Stomach smooth muscle (tissue), 2 donors: ENCODE measurements around the gene CCDC167.
"Not testable (repeated sequence)": the region's sequence is repeated elsewhere in the genome, so short reads cannot be mapped to it uniquely, and the experiment has no call there.

Experiments
- H3K27ac ChIP-seq: one replicate; pipeline ENCODE4 v1.7.0; 2013; ENCODE audit warnings: mild to moderate bottlenecking, low read length, inconsistent platforms
- H3K27me3 ChIP-seq, 2 donors: one replicate each; pipeline ENCODE4 v1.7.0; 2013; ENCODE audit warnings: low read length in 2 of 2; ENCODE audit not compliant: insufficient read depth in 2 of 2, control insufficient read depth in 1 of 2
- H3K36me3 ChIP-seq, 2 donors: one replicate each; pipeline ENCODE4 v1.7.0; 2013; ENCODE audit warnings: low read length in 2 of 2; ENCODE audit not compliant: control insufficient read depth in 2 of 2, insufficient read depth in 2 of 2
- H3K4me1 ChIP-seq: one replicate; pipeline ENCODE4 v1.7.0; 2013; ENCODE audit warnings: low read length; ENCODE audit not compliant: control insufficient read depth, insufficient read depth
- H3K4me3 ChIP-seq, 2 donors: one replicate each; pipeline ENCODE4 v1.7.0; 2013; ENCODE audit warnings: low read length in 2 of 2
- H3K9ac ChIP-seq, 2 donors: one replicate each; pipeline ENCODE4 v1.7.0; 2013; ENCODE audit warnings: low read length in 2 of 2, mild to moderate bottlenecking in 1 of 2
- H3K9me3 ChIP-seq, 2 donors: one replicate each; pipeline ENCODE4 v1.7.0; 2013; ENCODE audit warnings: low read length in 2 of 2; ENCODE audit not compliant: control insufficient read depth in 2 of 2
- donor health status: healthy.
- donor health status: Pancreatic carcinoma.

CCDC167 gene

DNA sequence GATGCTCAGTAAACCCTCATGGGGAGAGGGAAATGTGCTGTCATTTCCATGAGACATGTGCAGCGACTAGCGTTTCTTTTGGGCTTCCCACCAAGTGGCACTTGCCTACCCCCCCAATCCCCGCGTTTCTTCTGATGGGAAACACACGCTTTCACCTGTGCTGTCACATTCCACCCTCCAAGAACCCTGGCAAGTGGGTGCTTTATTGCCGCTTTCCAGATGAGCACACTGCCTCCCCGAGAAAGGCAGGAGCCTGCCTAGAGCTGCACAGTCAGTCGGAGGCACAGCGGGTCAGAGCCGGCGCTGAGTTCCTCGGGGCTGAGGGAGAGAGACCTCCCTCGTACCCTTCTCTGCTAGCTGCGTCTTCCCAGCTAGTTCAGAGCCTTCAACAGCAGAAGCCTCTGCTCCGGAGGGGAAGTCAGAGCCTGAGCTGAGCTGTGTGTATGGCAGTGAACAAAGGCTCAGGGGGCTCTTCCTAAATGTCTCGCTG lies 12.3 kb upstream of the CCDC167 start:
- no peak overlapping the region for H3K9ac ChIP-seq
- peaks cover 13 to 14% of the 10 kb centered on the region in 2 donors for H3K27me3 ChIP-seq
- no peak overlapping the region for H3K4me3 ChIP-seq
- no peak overlapping the region for H3K27ac ChIP-seq
- H3K9me3 ChIP-seq, result no peaks in the 10 kb centered on the region
- H3K36me3 ChIP-seq, result no peaks in the 10 kb centered on the region
- H3K4me1 ChIP-seq, result peaks cover 13% of the 10 kb centered on the region

DNA sequence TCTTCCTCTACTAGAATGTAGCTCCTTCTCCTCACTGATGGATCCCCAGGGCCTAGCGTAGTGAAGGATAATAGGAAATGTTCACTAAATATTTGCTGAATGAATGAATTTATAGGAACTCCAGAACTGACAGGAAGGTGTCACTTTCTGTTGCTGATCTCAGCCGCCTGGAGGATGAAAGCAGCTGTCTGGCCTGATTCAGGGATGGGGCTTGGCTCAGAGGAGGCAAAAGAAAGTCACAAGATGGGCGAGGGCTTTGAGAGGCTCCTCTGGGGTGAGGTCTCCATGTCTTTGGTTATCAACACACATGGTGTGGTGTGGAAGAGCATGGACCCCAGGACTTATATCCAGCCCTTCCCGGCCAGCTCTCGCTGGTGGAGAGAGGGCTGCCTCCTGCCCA lies 11.5 kb upstream of the CCDC167 start:
- peaks cover 13 to 14% of the 10 kb centered on the region in 2 donors for H3K27me3 ChIP-seq
- no peak overlapping the region for H3K27ac ChIP-seq
- no peak overlapping the region for H3K9ac ChIP-seq
- no peak overlapping the region for H3K4me3 ChIP-seq
- H3K4me1 ChIP-seq, result peaks cover 7% of the 10 kb centered on the region
- no peaks in the 10 kb centered on the region for H3K36me3 ChIP-seq
- H3K9me3 ChIP-seq, result no peaks in the 10 kb centered on the region

DNA sequence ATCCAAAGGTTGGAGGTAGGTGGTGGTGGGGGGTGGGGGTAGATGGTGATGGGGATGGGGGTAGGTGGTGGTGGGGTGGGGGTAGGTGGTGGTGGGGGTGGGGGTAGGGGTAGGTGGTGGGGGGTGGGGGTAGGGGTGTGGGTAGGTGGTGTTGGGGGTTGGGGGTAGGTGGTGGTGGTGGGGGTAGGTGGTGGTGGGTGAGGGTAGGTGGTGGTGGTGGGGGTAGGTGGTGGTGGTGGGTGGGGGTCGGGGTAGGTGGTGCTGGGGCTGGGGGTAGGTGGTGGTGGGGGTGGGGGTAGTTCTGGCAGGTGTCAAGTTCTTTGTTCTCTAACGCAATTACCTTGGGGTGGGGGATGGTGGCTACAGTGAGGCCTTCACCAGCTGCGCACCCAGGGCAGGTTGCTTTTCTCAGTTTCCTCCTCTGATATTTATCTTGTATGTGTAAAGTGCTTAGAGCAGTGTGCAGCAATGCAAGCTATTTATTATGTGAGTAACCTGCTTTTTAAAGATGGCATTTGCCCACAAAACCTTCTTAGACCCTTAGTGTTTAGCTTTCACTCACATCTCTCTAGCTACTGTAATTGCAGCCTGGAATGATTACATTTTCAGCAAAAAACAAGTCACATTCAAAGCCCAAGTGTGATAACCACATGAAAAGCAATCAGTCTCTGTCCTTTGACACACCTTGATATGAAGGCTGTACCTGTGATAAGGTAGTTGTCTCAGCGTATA lies 8.2 kb upstream of the CCDC167 start:
- Histone ChIP-seq H3K36me3 (no peaks in the 10 kb centered on the region), H3K4me1 (no peaks in the 10 kb centered on the region), H3K27me3 (peaks cover 8% of the 10 kb centered on the region in 2 donors), H3K27ac (no peak overlapping the region), H3K9me3 (no peaks in the 10 kb centered on the region), H3K4me3 (no peak overlapping the region), H3K9ac (no peak overlapping the region)

DNA sequence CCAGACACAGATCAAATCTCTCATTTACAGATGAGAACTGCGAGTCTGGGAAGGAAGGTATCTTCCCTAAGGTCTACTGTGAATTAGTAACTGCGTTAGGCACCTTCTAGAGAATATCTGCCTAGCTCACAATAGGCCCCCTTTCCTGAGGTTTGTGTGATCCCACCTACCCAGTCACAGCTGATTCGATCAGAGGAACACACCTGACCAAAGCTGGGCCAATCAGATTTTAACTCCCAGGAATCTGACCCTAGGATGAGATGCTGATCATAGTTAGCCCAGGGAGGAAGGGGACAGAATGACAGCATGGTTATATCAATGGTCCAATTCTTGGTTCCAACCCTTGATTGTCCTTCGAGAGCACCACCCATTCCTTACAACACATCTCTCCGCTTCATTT lies 7.4 kb upstream of the CCDC167 start:
- Histone ChIP-seq H3K4me3 (no peak overlapping the region), H3K36me3 (no peaks in the 10 kb centered on the region), H3K4me1 (no peaks in the 10 kb centered on the region), H3K27me3 (peaks cover 2 to 5% of the 10 kb centered on the region in 2 donors), H3K9me3 (no peaks in the 10 kb centered on the region), H3K9ac (no peak overlapping the region), H3K27ac (no peak overlapping the region)

DNA sequence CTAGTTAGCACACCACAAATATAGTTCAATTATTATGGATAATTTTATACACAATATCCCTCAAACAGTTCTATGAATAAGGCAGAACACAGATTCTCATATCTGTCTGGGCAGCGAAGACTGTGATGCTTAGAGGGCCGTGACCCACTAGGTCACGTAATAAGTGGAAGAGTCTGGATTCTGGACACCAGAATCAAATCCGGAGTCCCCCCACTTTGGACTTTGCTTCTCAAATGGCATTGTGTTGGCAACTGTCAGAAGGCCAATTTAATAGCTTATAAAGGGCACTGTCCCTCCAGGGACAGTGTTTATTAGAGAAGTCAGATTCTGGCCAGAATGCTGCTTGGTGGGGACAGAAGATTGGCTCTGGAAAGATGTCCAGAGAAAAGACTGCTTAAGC lies 6.8 kb upstream of the CCDC167 start:
- H3K4me3 ChIP-seq, result no peak overlapping the region
- H3K36me3 ChIP-seq, result no peaks in the 10 kb centered on the region
- H3K27ac ChIP-seq, result no peak overlapping the region
- H3K27me3 ChIP-seq, result peaks cover 0 to 3% of the 10 kb centered on the region in 2 donors
- H3K4me1 ChIP-seq, result no peaks in the 10 kb centered on the region
- no peaks in the 10 kb centered on the region for H3K9me3 ChIP-seq
- no peak overlapping the region for H3K9ac ChIP-seq

DNA sequence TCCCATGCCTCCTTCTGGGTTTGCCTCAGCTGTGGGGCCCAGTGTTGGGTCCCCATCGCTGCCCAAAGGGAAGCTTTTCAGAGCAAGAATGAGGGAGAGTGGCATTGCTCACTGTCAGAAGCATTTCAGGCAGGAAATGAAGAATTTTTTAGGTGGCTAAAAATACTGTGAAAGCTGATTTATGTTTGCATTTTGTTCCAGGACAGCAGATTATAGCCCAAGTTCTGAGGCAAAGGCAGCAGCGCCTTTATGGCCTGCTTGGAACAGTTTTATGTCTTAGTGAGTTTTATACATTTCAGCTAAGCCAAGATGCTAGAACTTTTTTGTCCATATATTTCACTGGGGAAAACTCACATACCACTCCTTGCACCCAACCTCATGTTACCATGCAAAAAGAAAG lies 4.3 kb upstream of the CCDC167 start:
- Histone ChIP-seq H3K4me1 (peaks cover 2% of the 10 kb centered on the region), H3K27me3 (no peaks in the 10 kb centered on the region), H3K36me3 (no peaks in the 10 kb centered on the region), H3K9me3 (no peaks in the 10 kb centered on the region), H3K4me3 (no peak overlapping the region), H3K27ac (no peak overlapping the region), H3K9ac (no peak overlapping the region)

DNA sequence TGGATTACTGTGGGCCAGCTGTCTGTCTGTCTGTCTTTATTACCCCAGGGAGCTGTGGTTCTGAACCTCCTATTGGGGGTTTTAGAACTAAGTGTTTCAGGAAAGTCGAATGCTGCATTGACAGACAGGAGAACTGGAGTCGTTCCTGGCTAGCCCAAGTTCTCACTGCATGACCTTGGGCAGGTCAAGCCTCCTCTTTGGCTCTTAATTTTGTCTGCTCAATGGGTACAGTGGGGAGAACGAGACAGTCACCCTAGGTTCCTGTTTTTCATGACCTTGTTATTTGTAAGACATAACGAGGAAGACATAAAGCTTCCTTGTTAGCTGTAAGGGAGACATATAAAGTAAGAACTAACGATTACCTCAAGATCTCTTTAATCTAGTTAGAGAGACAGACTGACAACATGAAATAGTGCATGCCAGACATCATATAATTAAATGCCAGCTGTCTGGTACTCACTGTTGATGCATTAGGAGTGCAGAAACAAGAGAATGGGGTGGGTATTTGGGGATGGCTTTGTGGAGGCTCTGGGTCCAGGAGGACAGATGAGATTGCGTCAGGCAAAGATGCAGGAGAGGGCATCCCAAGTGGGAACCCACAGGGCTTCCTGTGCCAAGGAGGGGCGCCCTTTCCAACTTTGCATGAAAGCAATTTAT lies 3.7 kb upstream of the CCDC167 start:
- Histone ChIP-seq H3K4me3 (no peak overlapping the region), H3K36me3 (no peaks in the 10 kb centered on the region), H3K27me3 (no peaks in the 10 kb centered on the region), H3K27ac (no peak overlapping the region), H3K4me1 (peaks cover 5% of the 10 kb centered on the region), H3K9ac (no peak overlapping the region), H3K9me3 (no peaks in the 10 kb centered on the region)

DNA sequence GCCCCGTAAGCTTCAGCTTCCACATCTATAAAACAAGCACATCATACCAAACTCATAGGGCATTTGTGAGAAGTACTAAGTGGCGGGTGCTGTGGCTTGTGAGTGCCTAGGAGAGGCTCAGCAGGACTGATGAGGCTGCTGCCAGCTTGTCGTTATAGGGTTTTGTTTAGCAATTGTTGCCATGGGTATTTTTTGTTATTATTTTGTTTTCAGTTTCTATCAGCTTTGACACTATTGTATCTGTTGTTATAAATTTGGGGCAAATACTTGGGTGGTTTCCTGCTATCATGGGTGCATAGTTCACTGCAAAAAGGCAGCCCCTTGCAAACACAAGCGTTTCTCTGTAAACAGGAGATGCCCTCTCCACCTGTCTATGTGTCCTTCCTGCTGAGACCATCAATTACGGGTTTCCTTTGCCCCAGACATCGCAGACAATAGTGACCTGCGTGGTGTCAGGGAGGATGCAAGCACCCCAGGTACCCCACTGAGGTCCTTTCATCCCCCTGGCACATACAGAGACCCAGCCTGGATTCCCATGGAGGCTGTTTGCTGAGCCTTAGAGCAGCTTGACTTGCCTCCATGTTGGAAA lies 3.1 kb upstream of the CCDC167 start:
- Histone ChIP-seq H3K4me1 (peaks cover 5% of the 10 kb centered on the region), H3K27ac (no peak overlapping the region), H3K36me3 (no peaks in the 10 kb centered on the region), H3K4me3 (no peak overlapping the region), H3K9me3 (no peaks in the 10 kb centered on the region), H3K27me3 (no peaks in the 10 kb centered on the region), H3K9ac (no peak overlapping the region)

DNA sequence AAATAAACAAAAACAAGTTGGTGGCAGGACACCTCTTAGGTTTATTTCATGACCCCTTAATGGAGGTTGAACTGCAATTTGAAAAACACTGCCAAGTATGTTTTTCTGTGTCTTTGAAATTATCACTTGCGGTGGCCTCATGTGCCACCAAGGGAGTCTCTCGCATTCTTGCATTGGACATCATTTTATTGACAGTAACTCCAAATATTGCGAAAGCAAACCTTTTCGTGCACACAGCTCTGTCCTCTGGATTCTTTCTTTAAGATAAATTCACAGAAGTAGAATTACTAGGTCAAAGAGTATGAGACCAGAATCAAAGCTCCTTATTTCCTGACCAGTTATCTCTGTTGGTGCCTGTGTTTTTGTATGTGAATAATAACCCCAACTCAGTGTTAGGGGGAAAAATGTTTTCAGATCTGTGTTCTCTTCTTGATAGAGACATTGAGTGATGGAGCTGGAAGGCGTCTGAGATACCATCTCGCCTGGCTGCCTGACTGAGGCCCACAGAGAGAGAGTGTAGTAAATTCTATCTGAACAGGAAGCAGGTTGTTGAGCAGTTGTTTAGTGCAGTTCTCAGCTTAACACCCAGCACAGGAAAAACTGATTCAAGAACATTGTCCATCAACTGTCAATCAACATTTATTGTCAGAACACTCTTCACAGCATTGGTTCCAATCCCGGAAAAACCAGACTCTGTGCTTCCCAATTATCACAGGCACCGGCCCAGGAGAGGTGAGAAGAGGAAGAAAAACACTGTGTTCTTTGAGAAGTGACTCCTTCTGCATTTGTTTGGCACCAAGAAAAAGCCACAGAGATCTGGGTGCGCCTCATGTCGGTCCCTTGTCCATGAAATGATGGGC lies 2.2 kb upstream of the CCDC167 start:
- H3K4me1 ChIP-seq, result peaks cover 5% of the 10 kb centered on the region
- H3K9ac ChIP-seq, result no peak overlapping the region
- no peak overlapping the region for H3K27ac ChIP-seq
- H3K4me3 ChIP-seq, result no peak overlapping the region
- H3K27me3 ChIP-seq, result no peaks in the 10 kb centered on the region
- H3K36me3 ChIP-seq, result no peaks in the 10 kb centered on the region
- H3K9me3 ChIP-seq, result no peaks in the 10 kb centered on the region

DNA sequence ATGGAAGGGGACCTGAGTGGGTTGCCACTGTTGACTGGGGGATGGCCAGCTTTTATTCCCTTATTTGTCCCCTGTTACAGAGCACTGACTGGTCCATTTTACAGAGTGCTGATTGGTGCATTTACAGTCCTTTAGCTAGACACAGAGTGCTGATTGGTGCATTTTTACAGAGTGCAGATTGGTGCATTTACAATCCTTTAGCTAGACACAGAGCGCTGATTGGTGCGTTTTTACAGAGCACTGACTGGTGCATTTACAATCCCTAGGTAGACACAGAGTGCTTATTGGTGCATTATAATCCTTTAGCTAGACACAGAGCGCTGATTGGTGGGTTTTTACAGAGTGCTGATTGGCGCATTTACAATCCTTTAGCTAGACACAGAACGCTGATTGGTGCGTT lies 1.2 kb upstream of the CCDC167 start:
- H3K9me3 ChIP-seq, H3K9ac ChIP-seq, H3K4me1 ChIP-seq, H3K27ac ChIP-seq, H3K4me3 ChIP-seq, H3K27me3 ChIP-seq, H3K36me3 ChIP-seq: not testable (repeated sequence)
